ENCODE measurements around the gene PPP1R15B. TPM values are rescaled to one million over a fixed set of nuclear protein-coding genes. Genes with fewer than 3 reads are reported as not detected.
A peak's percentile ranks its signal among the peaks of the same experiment; 100 is the strongest.

Gene PPP1R15B
- total RNA-seq, 1 experiment from 2014 or later: 50.7 TPM

GRCh38 chr1:204446413-204447111 lies 34.9 kb upstream of the PPP1R15B start:
- Histone ChIP-seq H3K9ac (ENCODE audit: low read length) (no peak overlapping the region), H3K4me1 (ENCODE audit: insufficient read depth, low read length) (peaks cover 64% of the 10 kb centered on the region), H2AFZ (ENCODE audit: low read length) (no peak overlapping the region), H3K4me2 (ENCODE audit: low read length) (no peak overlapping the region), H4K20me1 (ENCODE audit: low read length) (no peaks in the 10 kb centered on the region), H3K9me2 (replicated peaks; ENCODE audit: low read length) (no peaks in the 10 kb centered on the region), H3K79me2 (ENCODE audit: low read length) (no peaks in the 10 kb centered on the region), H3K36me3 (ENCODE audit: low read depth, low read length) (peaks cover 59% of the 10 kb centered on the region), H3K4me3 (ENCODE audit: low read length) (no peak overlapping the region), H3K27ac (ENCODE audit: low read length) (no peak overlapping the region), H3K27me3 (ENCODE audit: low read length) (no peaks in the 10 kb centered on the region), H3K9me3 (ENCODE audit: low read length) (no peaks in the 10 kb centered on the region), H3F3A (ENCODE audit: low read length, unreplicated experiment) (peaks cover 19% of the 10 kb centered on the region)
- DNase-seq (peak; percentile 76), ATAC-seq (peak; percentile 6; the same call in 1 of the 2 replicates)
- intact Hi-C loops (cut with micrococcal nuclease): loop anchor here (1.0 kb wide), 1 partner anchor 57 kb away; no protein-coding TSS in a partner anchor
- TF ChIP-seq CTCF (conservative IDR thresholded peaks at IDR 0.05; ENCODE audit: low read depth, low read length) (peak; percentile 68), EZH2 (IDR thresholded peaks at IDR 0.05; ENCODE audit: low read length, unreplicated experiment) (no peak)
- no TSS peak for BruUV-seq (replicated peaks)
- ChIA-PET POLR2A (ENCODE audit: unreplicated experiment) (no interaction called here), CTCF (interaction anchor here (0.5 to 2.1 kb wide), 7 partner anchors 8 to 95 kb away, joined by 3 to 16 read pairs (median 4); partner anchors contain the start of gene PIK3C2B)

- no peak overlapping the region for H2AFZ ChIP-seq (ENCODE audit: low read length)
- no peaks in the 10 kb centered on the region for H4K20me1 ChIP-seq (ENCODE audit: low read length)
- BruUV-seq (replicated peaks): no TSS peak
- no peak overlapping the region for H3K9ac ChIP-seq (ENCODE audit: low read length)
- H3K36me3 ChIP-seq (ENCODE audit: low read depth, low read length): peaks cover 64% of the 10 kb centered on the region
- H3K27me3 ChIP-seq (ENCODE audit: low read length): no peaks in the 10 kb centered on the region
- no peaks in the 10 kb centered on the region for H3K79me2 ChIP-seq (ENCODE audit: low read length)
- no peaks in the 10 kb centered on the region for H3K9me3 ChIP-seq (ENCODE audit: low read length)
- intact Hi-C loops (cut with micrococcal nuclease): loop anchor here (1.0 kb wide), 1 partner anchor 57 kb away; no protein-coding TSS in a partner anchor
- no peaks in the 10 kb centered on the region for H3K9me2 ChIP-seq (replicated peaks; ENCODE audit: low read length)
- no peak overlapping the region for H3K27ac ChIP-seq (ENCODE audit: low read length)
- no peak overlapping the region for H3K4me3 ChIP-seq (ENCODE audit: low read length)
- ATAC-seq (no peak), DNase-seq (peak; percentile 55)
- H3F3A ChIP-seq (ENCODE audit: low read length, unreplicated experiment): peaks cover 19% of the 10 kb centered on the region
- ChIA-PET POLR2A (ENCODE audit: unreplicated experiment) (no interaction called here), CTCF (interaction anchor here (0.5 to 2.1 kb wide), 7 partner anchors 15 to 95 kb away, joined by 3 to 16 read pairs (median 4); partner anchors contain the start of gene PIK3C2B)
- H3K4me2 ChIP-seq (ENCODE audit: low read length): no peak overlapping the region
- peaks cover 58% of the 10 kb centered on the region for H3K4me1 ChIP-seq (ENCODE audit: insufficient read depth, low read length)
- TF ChIP-seq CTCF (conservative IDR thresholded peaks at IDR 0.05; ENCODE audit: low read depth, low read length): peak; percentile 68
- no peak for TF ChIP-seq EZH2 (IDR thresholded peaks at IDR 0.05; ENCODE audit: low read length, unreplicated experiment)
- no peak for TF ChIP-seq EZH2phosphoT487 (IDR thresholded peaks at IDR 0.05; ENCODE audit: borderline replicate concordance, low read length)
These were observed 34.3 kb upstream of the PPP1R15B start for GRCh38 chr1:204445860-204446412.

Data from PC-3 (cell line).